Fibroblast of mammary gland (primary cell): Measurements from ENCODE around the gene IGDCC3.
A peak's percentile ranks its signal among the peaks of the same experiment; 100 is the strongest.

Experiments used
- DNase-seq: peaks from one replicate; pipeline ENCODE4 v3.0.0-alpha.2; 2010; ENCODE audit warnings: low read depth
- H3K4me3 ChIP-seq: 2 replicates; pipeline ENCODE4 v1.5.1; 2011; ENCODE audit warnings: low read depth, mild to moderate bottlenecking, low read length, moderate library complexity; ENCODE audit not compliant: control insufficient read depth
- CTCF ChIP-seq: conservative IDR thresholded peaks from 2 replicates; pipeline ENCODE4 v1.5.1; 2011; ENCODE audit warnings: low read depth, low read length, inconsistent platforms; ENCODE audit not compliant: control insufficient read depth, insufficient read depth

The IGDCC3 gene

DNA sequence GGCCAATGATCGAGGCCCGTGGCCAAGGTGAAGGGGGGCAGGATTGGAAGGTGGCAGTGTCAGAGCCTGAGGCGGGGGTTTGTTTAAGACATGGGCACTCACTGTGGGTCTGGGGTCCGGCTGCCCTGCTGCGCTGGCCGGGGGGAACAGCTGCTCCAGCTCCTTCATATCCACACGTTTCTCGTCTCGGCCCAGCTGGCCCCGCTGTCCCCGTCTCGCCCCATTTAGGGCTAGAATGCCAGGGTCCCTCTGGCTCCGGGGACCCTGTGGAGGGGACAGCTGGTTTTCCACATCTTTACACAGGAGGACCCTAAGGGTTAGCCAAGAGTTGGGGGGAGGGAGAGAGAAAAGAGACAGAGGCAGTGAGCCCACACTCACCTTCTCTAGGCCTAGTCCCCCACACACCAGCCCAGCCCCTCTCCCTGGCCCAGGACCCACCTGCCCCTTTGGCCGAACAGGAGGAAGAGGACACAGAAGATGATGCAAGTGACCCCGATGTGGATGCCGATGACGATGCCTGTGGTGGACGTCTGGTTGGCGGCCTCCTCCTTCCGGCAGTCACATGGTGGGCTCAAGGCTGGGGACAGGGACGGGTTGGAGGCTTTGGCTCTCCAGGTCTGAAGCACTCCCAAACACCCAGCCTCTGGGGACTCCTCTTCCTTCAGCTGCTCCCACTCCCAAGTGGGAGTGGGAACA, 48.4 kb downstream of the IGDCC3 start:
- no peak for TF ChIP-seq CTCF
- no peak overlapping the region for H3K4me3 ChIP-seq
- DNase-seq, result no peak

DNA sequence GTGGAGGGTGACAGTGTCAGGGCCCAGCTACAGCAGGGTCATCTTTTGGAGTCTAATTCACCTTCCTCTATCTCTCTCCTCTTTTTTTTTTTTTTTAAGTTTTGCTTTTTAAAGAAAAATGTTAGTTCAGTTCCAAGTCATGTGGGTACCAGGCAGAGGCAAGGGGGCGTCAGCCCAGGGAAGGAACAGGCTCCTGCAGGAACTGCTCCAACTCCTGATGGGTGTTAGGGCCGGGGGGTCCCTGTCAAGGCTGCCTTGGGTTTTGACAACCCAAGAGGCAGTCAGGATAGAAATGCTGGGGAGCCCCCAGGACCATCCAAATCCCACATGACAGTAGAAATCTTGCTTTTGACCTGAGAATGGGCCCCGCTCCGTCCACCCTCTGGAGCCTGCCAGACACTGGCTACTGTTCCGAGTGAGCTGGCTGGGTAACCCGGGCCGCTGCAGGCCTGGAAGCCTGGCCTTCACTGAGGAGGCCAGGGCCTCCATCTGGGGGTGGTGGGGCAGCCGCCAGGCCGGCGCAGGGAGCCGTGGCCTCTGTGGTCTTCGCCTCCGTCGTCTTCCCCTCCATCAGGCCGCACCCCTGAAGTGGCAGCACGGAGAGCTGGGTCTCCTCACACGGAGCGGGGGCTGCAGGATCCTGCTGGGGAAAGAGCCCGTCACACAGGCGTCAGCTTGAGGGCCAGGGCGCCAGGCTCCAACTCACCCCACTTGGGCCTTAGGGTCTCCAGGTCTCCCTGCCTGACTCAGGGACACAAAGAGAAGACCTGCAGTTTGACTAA, 49.1 kb downstream of the IGDCC3 start:
- TF ChIP-seq CTCF, result no peak
- DNase-seq, result no peak
- no peak overlapping the region for H3K4me3 ChIP-seq

DNA sequence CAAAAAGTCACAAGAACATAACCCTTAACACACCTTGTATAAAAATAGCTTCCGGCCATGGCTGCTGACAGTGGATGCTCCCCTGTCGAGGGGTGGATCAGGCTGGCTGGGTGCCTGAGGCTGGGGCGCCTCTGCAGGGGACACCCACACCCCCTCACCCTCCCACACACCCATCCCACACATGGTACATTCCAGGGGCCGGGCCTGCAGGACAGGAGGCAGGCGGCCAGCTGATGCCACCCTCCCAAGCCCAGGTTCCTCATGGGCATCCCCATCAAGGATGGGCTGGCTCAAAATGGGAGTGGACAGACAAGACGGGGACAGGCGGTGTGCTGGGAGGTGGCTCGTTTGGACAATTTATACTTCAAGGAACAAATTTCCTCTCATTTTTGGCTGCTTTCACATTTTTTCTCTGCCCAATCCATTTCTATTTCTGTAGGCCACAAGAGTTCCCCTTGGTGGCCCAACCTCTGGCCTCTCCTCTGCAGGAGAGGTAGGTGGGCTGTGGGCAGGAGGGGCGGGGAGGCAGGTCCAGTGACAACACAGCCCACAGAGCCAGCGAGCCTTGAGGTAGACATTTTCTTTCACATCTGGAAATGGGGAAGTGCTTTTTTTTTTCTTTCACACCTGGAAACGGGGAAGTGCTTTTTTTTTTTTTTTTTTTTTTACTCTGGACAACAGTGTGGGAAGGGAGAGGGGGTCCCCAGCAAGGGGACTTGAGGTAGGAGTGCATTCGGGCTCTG, 50.0 kb downstream of the IGDCC3 start:
- no peak for TF ChIP-seq CTCF
- DNase-seq, result no peak
- H3K4me3 ChIP-seq, result no peak overlapping the region

- no peak for DNase-seq
- no peak for TF ChIP-seq CTCF
- H3K4me3 ChIP-seq, result no peak overlapping the region
These were observed 51.0 kb downstream of the IGDCC3 start for GRCh38 chr15:65326818-65327217.

DNA sequence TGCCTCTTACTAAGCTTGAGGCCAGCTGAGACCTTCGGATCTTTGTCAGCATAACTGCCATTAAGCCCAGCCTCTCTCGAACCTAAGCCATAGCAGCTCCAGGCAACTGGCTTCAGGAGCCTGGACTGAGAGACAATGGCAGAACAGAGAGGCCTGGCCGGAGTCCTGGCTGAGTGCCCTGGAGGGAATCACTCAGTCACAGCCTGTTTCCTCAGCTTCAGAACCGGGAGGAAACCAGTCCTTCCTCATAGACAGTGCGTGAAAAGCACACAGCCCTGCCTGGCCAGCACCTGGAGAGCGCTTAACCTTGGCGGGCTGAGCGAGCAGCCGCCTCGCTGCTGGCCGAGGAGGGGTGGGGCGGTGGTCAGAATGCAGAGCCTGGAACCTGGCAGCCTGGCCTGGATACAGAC, 51.7 kb downstream of the IGDCC3 start:
- peak; percentile 8 for DNase-seq
- TF ChIP-seq CTCF, result no peak
- H3K4me3 ChIP-seq, result no peak overlapping the region

GRCh38 chr15:65323071-65323511, 54.7 kb downstream of the IGDCC3 start:
- no peak overlapping the region for H3K4me3 ChIP-seq

More at GRCh38 chr15:65323071-65323511, 54.7 kb downstream of the IGDCC3 start:
- peak; percentile 39 for DNase-seq
- TF ChIP-seq CTCF, result no peak
